ENCODE data around the gene GLIS1. TPM values are rescaled to one million over a fixed set of nuclear protein-coding genes. Genes with fewer than 3 reads are reported as not detected.

GLIS1 gene
- total RNA-seq, 4 donors from 2014 or later = 0.63 to 2.4 (median 1.0) TPM

GRCh38 chr1:53501065-53502005 lies 237.6 kb downstream of the GLIS1 start:
- no peak overlapping the region for H3K4me3 ChIP-seq (ENCODE audit: low read depth, poor library complexity, severe bottlenecking)
- WGBS, 2 donors = 74 to 80% methylated on average over 20 to 21 of the region's 21 CpGs
- intact Hi-C loops (cut with DNase I; ENCODE audit: low total_unique reads) = no loop called here
- TF ChIP-seq POLR2A (IDR thresholded peaks at IDR 0.05) (no peak), CTCF (IDR thresholded peaks at IDR 0.05) (no peak)
- no peak for DNase-seq (ENCODE audit: low spot score in 2 of 2)

GRCh38 chr1:53500204-53501064 lies 238.5 kb downstream of the GLIS1 start:
- WGBS, 2 donors = 69 to 78% methylated on average over 34 of the region's 34 CpGs
- DNase-seq (ENCODE audit: low spot score in 2 of 2) = no peak
- TF ChIP-seq CTCF (IDR thresholded peaks at IDR 0.05) (no peak), POLR2A (IDR thresholded peaks at IDR 0.05) (no peak)
- H3K4me3 ChIP-seq (ENCODE audit: low read depth, poor library complexity, severe bottlenecking) = no peak overlapping the region
- intact Hi-C loops (cut with DNase I; ENCODE audit: low total_unique reads) = no loop called here

- TF ChIP-seq POLR2A (IDR thresholded peaks at IDR 0.05) (no peak), CTCF (IDR thresholded peaks at IDR 0.05) (no peak)
- WGBS, 2 donors = 85 to 86% methylated on average over 15 to 18 of the region's 20 CpGs
- no peak for DNase-seq (ENCODE audit: low spot score in 2 of 2)
- intact Hi-C loops (cut with DNase I; ENCODE audit: low total_unique reads) = no loop called here
- no peak overlapping the region for H3K4me3 ChIP-seq (ENCODE audit: low read depth, poor library complexity, severe bottlenecking)
These were observed 239.4 kb downstream of the GLIS1 start for GRCh38 chr1:53499257-53500203.

GRCh38 chr1:53498555-53499131 lies 240.3 kb downstream of the GLIS1 start:
- no peak overlapping the region for H3K4me3 ChIP-seq (ENCODE audit: low read depth, poor library complexity, severe bottlenecking)
- TF ChIP-seq CTCF (IDR thresholded peaks at IDR 0.05) (no peak), POLR2A (IDR thresholded peaks at IDR 0.05) (no peak)
- intact Hi-C loops (cut with DNase I; ENCODE audit: low total_unique reads) = no loop called here
- no peak for DNase-seq (ENCODE audit: low spot score in 2 of 2)
- WGBS, 2 donors = 60 to 61% methylated on average over 9 of the region's 9 CpGs

All from lower leg skin (tissue), 4 donors.